ENCODE measurements around the gene STX16. TPM values are rescaled to one million over a fixed set of nuclear protein-coding genes. Genes with fewer than 3 reads are reported as not detected.

STX16 gene
- total RNA-seq, 4 donors from 2014 or later = 26.1 to 90.4 (median 47.8) TPM

DNA sequence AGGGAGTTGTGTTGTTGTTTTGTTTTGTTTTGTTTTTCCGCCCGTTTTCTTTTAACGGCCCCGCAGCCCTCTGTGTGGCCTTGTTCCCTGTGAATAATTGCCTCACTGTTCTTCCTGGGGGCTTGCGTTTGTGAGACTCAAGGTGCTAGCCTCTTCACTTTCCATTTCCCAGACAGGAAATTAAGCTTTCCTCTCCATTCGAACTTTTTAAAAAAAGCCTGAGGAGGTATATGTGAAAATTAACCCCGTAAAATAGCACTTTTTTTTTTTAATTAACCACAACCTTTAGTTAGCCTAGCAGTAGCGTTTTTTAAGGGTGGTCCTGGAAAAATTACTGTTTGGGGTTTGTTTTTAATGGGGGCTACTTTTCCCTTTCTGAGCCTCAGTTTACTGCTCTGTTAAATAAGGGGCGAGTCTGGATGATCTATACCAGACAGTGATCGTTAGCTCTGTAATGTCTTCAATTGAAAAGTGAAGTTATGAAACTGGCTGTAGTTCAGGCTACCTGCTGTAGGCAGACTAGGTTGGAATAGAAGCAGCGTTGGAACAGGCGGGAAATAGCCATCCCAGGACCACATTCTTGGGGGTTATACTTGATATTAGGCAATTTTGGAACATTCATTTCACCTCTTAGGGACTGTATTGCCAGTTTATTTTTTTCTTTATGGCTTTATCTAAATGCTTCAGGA, 1.7 kb downstream of the STX16 start:
- Histone ChIP-seq H3K4me1 (peaks cover 5 to 80% (median 30%) of the 10 kb centered on the region in 3 donors), H3K27me3 (no peaks in the 10 kb centered on the region), H3K4me3 (peak overlapping the region; percentile 71 to 97), H3K27ac (peak overlapping the region; percentile 83 to 94 (median 92)), H3K9me3 (no peaks in the 10 kb centered on the region), H3K36me3 (no peaks in the 10 kb centered on the region)
- ATAC-seq = no peak
- TF ChIP-seq, protein P1, sequence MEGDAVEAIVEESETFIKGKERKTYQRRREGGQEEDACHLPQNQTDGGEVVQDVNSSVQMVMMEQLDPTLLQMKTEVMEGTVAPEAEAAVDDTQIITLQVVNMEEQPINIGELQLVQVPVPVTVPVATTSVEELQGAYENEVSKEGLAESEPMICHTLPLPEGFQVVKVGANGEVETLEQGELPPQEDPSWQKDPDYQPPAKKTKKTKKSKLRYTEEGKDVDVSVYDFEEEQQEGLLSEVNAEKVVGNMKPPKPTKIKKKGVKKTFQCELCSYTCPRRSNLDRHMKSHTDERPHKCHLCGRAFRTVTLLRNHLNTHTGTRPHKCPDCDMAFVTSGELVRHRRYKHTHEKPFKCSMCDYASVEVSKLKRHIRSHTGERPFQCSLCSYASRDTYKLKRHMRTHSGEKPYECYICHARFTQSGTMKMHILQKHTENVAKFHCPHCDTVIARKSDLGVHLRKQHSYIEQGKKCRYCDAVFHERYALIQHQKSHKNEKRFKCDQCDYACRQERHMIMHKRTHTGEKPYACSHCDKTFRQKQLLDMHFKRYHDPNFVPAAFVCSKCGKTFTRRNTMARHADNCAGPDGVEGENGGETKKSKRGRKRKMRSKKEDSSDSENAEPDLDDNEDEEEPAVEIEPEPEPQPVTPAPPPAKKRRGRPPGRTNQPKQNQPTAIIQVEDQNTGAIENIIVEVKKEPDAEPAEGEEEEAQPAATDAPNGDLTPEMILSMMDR (IDR thresholded peaks at IDR 0.05) = peak in 1 of 4 experiments; percentile 4
- no peak for TF ChIP-seq POLR2A (IDR thresholded peaks at IDR 0.05)
- 2 to 12% methylated on average over 5 to 12 of the region's 12 CpGs for WGBS, 2 donors (ENCODE audit: low coverage in 1 of 2)

DNA sequence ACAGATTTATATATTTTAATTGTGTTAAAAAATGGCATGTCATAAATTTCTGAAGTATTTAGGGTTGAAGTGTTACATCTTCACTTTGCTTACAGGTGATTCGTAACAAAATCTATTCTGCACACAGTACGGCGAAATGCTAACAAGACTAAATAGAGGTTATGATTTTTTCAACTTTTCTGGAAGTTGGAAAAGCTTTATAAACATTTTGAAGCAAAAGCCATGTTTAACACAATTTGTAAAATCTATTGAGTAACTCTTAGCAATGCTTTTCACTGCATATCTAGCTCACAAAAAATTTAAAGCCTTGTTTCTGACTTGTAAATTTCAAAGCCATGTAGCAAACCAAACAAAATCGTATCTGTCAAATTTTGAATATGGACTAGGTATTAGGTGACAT, 3.3 kb downstream of the STX16 start:
- H3K27me3 ChIP-seq = no peaks in the 10 kb centered on the region
- H3K4me1 ChIP-seq = peaks cover 5 to 81% (median 29%) of the 10 kb centered on the region in 3 donors
- H3K36me3 ChIP-seq = no peaks in the 10 kb centered on the region
- WGBS, 2 donors (ENCODE audit: low coverage in 1 of 2) = 65 to 85% methylated on average over 4 of the region's 4 CpGs
- TF ChIP-seq EP300 (IDR thresholded peaks at IDR 0.05) (no peak), POLR2AphosphoS5 (IDR thresholded peaks at IDR 0.05) (no peak), POLR2A (IDR thresholded peaks at IDR 0.05) (no peak)
- TF ChIP-seq, protein P1 (IDR thresholded peaks at IDR 0.05) = no peak
- no peaks in the 10 kb centered on the region for H3K9me3 ChIP-seq
- H3K4me3 ChIP-seq = no peak overlapping the region
- no peak for ATAC-seq
- peak overlapping the region in 2 of 4 donors; percentile 10 to 94 for H3K27ac ChIP-seq

DNA sequence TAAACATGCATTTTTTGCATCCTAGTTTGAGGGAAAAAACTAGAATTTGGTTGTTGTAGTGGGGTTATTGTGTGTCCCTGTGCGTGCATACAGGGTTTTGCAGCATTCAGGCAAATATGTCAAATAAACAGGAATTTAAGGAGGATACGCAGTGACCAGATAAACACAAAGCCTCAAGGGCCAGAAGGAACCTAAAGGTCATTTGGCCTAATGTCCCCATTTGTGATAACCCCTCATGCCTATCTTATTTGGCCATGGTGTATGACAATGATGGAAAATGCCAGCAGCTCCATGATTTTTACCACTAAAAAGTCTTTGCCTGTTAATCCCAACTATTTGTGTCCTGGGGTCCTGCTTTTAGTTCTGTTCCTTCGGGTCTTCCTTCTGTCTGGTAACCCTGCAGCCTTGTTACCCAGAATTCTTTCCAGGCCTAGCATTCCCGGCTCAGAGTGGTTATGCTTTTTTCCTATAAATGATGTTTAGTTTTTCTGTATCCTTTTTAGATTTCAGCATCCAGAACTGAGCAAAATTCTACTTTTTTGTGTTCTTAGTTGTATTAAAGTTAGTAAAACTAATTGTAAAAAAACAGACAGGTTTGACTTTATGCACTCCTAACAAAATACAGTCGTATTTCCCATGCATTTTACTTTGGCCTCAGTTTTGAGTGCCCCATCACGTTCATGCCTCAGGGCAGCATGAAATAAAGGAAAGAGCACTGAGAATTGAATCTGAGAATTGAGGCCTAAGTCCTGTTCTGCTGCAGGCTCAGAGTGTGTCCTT, 4.4 kb downstream of the STX16 start:
- H3K9me3 ChIP-seq = no peaks in the 10 kb centered on the region
- H3K4me1 ChIP-seq = peaks cover 5 to 79% (median 29%) of the 10 kb centered on the region in 3 donors
- H3K27me3 ChIP-seq = no peaks in the 10 kb centered on the region
- H3K4me3 ChIP-seq = no peak overlapping the region
- H3K36me3 ChIP-seq = no peaks in the 10 kb centered on the region
- 53 to 60% methylated on average over 4 to 6 of the region's 6 CpGs for WGBS, 2 donors (ENCODE audit: low coverage in 1 of 2)
- H3K27ac ChIP-seq = peak overlapping the region in 2 of 4 donors; percentile 31 to 59
- no peak for ATAC-seq
- no peak for TF ChIP-seq POLR2A (IDR thresholded peaks at IDR 0.05)
- no peak for TF ChIP-seq EP300 (IDR thresholded peaks at IDR 0.05)
- TF ChIP-seq, protein P1 (IDR thresholded peaks at IDR 0.05) = no peak

DNA sequence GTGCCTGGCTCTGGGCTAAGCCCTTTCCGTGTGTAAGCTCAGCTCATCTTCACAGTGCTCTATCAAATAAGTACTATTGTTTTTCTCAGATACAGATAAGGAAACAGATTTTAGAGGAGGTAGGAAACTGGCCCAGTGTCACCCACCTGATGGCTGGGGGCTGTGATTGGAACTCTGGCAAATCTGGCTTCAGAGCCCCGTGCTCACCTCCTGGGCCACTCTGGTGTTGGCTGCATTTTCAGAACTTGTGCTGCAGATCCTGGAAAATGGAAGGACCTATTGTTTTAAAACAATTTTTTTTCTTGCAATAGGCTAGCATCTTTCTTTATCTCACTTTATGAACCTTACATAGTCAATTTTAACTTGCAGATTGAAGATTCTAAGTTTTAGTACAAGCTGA, 5.7 kb downstream of the STX16 start:
- Histone ChIP-seq H3K27me3 (no peaks in the 10 kb centered on the region), H3K4me1 (peaks cover 5 to 92% (median 29%) of the 10 kb centered on the region in 3 donors), H3K36me3 (peaks cover 0 to 11% of the 10 kb centered on the region in 2 donors), H3K9me3 (no peaks in the 10 kb centered on the region), H3K4me3 (no peak overlapping the region), H3K27ac (peak overlapping the region in 2 of 4 donors; percentile 31 to 59)
- 40% methylated on average over 2 of the region's 2 CpGs; no CpG with 5 or more reads in 1 of the 2 donors for WGBS, 2 donors (ENCODE audit: low coverage in 1 of 2)
- TF ChIP-seq, protein P1 (IDR thresholded peaks at IDR 0.05) = no peak
- TF ChIP-seq POLR2A (IDR thresholded peaks at IDR 0.05) (no peak), POLR2AphosphoS5 (IDR thresholded peaks at IDR 0.05) (no peak), EP300 (IDR thresholded peaks at IDR 0.05) (no peak)
- no peak for ATAC-seq

Data from gastroesophageal sphincter (tissue), 4 donors.